Tibial artery (tissue), 4 donors: ENCODE results near the gene TMED10.

Source experiments
- DNase-seq, 2 donors: peaks; one replicate each; pipeline ENCODE4 v3.0.0-alpha.2; 2019
- H3K27ac ChIP-seq, 2 donors: fragments of 200-600 bp; sonication (generic) in 1 of 2; 1 replicate in 1 of 2; 2 replicates in 1 of 2; pipeline ENCODE4 v1.5.1; 2018 to 2019; ENCODE audit warnings: mild to moderate bottlenecking in 1 of 2
- H3K27me3 ChIP-seq, 2 donors: fragments of 200-600 bp; sonication (generic) in 1 of 2; one replicate each; pipeline versions ENCODE4 v1.5.1 to v1.6.0; 2016 to 2019
- H3K36me3 ChIP-seq, 3 donors: fragments of 200-600 bp; sonication (generic) in 2 of 3; one replicate each; pipeline ENCODE4 v1.5.1; 2016 to 2019; ENCODE audit warnings: mild to moderate bottlenecking in 2 of 3
- H3K4me1 ChIP-seq, 4 donors: fragments of 200-600 bp; sonication (generic) in 2 of 4; 1 replicate in 3 of 4; 2 replicates in 1 of 4; pipeline ENCODE4 v1.5.1; 2016 to 2019
- H3K4me3 ChIP-seq, 2 donors: fragments of 200-600 bp; sonication (generic) in 1 of 2; 1 replicate in 1 of 2; 2 replicates in 1 of 2; pipeline ENCODE4 v1.5.1; 2018 to 2019; ENCODE audit warnings: mild to moderate bottlenecking in 2 of 2
- H3K9me3 ChIP-seq, 3 donors: fragments of 200-600 bp; sonication (generic) in 1 of 3; one replicate each; pipeline ENCODE4 v1.5.1; 2016 to 2019
- intact Hi-C: fragments of 100-400 bp; cut with DNase I; formaldehyde crosslinking; loops from one replicate; pipeline ENCODE4 v1.15.0; 2023; ENCODE audit warnings: low total_unique reads
- TF ChIP-seq, protein P1 (sequence below), 2 experiments: fragments of 200-600 bp in 1 of 2; fragments of 450-650 bp in 1 of 2; IDR thresholded peaks; one replicate each; pipeline ENCODE4 v1.5.1; 2017 to 2019; ENCODE audit warnings: antibody characterized with exemption in 2 of 2, mild to moderate bottlenecking in 1 of 2, moderate library complexity in 1 of 2

Gene TMED10

DNA sequence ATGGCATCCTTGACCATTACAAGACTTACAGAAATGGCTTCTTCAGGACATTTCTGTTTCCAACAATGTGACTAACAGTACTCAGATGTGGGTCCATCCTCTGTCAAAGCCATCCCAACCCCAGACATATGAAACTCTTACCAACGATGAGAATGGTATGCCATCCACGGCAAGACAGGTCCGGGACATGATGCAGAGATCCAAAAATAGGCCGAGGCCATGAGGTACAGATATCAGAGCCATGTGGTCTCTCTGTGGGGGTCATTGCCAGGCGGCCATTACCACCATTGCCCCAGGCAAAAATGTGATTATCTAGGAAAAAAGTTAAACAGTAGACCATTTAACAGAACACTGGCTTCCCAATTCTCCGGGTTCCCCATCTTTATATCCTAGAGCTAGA is 79.5 kb downstream of the TMED10 start:
- intact Hi-C loops, result no loop called here
- DNase-seq, result no peak
- no peak overlapping the region for H3K4me3 ChIP-seq
- no peak overlapping the region for H3K27ac ChIP-seq
- H3K4me1 ChIP-seq, result no peaks in the 10 kb centered on the region
- no peaks in the 10 kb centered on the region for H3K27me3 ChIP-seq
- TF ChIP-seq, protein P1, sequence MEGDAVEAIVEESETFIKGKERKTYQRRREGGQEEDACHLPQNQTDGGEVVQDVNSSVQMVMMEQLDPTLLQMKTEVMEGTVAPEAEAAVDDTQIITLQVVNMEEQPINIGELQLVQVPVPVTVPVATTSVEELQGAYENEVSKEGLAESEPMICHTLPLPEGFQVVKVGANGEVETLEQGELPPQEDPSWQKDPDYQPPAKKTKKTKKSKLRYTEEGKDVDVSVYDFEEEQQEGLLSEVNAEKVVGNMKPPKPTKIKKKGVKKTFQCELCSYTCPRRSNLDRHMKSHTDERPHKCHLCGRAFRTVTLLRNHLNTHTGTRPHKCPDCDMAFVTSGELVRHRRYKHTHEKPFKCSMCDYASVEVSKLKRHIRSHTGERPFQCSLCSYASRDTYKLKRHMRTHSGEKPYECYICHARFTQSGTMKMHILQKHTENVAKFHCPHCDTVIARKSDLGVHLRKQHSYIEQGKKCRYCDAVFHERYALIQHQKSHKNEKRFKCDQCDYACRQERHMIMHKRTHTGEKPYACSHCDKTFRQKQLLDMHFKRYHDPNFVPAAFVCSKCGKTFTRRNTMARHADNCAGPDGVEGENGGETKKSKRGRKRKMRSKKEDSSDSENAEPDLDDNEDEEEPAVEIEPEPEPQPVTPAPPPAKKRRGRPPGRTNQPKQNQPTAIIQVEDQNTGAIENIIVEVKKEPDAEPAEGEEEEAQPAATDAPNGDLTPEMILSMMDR (IDR thresholded peaks at IDR 0.05), result no peak
- peaks cover 78 to 100% (median 95%) of the 10 kb centered on the region in 3 donors for H3K36me3 ChIP-seq
- H3K9me3 ChIP-seq, result no peaks in the 10 kb centered on the region

DNA sequence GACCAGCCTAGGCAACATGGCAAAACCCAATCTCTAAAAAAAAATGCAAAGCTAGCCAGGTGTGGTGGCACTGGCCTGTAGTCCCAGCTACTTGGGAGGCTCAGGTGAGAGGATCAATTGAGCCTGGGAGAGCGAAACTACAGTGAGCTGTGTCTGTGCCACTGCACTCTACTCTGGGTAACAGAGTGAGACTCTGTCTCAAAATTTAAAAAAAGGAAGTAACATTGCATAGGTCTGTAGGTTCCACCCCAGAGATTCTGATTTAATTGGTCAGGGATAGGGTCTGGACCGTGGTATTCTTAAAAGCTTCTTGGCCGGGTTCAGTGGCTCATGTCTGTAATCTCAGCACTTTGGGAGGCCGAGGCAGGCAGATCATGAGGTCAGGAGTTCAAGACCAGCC is 80.7 kb downstream of the TMED10 start:
- TF ChIP-seq, protein P1 (IDR thresholded peaks at IDR 0.05), result no peak
- Histone ChIP-seq H3K9me3 (no peaks in the 10 kb centered on the region), H3K4me3 (no peak overlapping the region), H3K27ac (no peak overlapping the region), H3K4me1 (no peaks in the 10 kb centered on the region), H3K27me3 (no peaks in the 10 kb centered on the region), H3K36me3 (peaks cover 74 to 100% (median 94%) of the 10 kb centered on the region in 3 donors)
- intact Hi-C loops, result no loop called here
- no peak for DNase-seq

DNA sequence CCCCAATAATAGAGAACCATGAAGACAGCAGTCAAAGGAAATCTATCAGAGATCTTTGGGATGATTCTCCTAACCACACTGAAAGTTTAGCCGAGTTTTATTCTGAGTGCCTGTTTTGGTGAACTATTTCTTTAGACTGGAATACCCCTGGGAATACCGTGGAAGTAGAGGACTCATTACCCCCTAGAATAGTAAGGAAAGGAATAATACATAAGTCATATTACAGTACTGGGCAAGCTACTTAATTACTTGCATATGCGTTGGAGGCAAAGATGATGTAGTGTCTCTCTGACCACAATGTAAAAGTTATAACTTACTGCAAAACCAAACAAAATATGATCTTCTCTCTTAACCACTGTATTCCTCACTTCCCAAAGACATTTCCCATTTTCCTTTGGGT is 81.5 kb downstream of the TMED10 start:
- no peak overlapping the region for H3K27ac ChIP-seq
- peaks cover 73 to 100% (median 91%) of the 10 kb centered on the region in 3 donors for H3K36me3 ChIP-seq
- TF ChIP-seq, protein P1 (IDR thresholded peaks at IDR 0.05), result no peak
- DNase-seq, result no peak
- no peak overlapping the region for H3K4me3 ChIP-seq
- no peaks in the 10 kb centered on the region for H3K27me3 ChIP-seq
- intact Hi-C loops, result no loop called here
- no peaks in the 10 kb centered on the region for H3K4me1 ChIP-seq
- no peaks in the 10 kb centered on the region for H3K9me3 ChIP-seq

DNA sequence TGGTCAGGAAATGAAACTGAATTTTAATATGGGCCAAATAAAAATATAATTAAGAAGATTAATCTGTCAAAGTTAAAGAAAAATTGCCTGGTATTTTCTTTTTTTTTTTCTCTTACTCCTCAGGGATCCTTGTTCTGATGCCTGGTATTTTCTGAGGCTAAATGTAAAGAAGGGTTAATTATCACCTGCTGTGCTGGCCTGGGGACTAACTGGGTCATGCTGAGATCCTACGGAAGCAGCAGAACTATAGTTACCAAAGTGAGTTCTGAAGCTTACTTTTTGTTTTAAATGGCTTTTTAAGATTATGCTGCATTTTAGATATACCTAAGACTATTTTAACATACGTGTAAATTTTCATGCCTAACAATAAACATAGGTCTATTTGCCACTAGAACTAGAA is 83.7 kb downstream of the TMED10 start:
- H3K9me3 ChIP-seq, result no peaks in the 10 kb centered on the region
- DNase-seq, result no peak
- H3K4me1 ChIP-seq, result no peaks in the 10 kb centered on the region
- peaks cover 64 to 100% (median 77%) of the 10 kb centered on the region in 3 donors for H3K36me3 ChIP-seq
- no peak overlapping the region for H3K27ac ChIP-seq
- TF ChIP-seq, protein P1 (IDR thresholded peaks at IDR 0.05), result no peak
- intact Hi-C loops, result no loop called here
- H3K4me3 ChIP-seq, result no peak overlapping the region
- H3K27me3 ChIP-seq, result no peaks in the 10 kb centered on the region

DNA sequence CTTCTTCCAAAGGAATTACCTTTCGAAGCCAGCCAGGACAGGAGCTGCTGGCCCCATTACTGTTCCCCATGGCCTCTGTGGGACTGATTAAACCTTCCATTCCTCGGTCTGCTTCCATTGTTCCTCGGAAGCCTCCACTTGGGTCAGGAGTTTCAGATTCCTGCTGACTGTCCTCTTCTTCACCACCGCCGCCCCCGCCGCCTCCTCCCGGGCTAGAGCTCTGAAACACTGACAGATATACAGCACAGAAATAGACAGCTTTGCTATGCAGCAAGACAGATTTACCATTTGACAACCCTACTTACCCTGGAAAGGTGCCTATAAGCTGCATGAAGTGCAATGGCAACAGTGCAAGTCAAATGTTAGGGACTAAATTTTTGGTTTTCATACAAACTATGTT is 85.2 kb downstream of the TMED10 start:
- Histone ChIP-seq H3K36me3 (peaks cover 66 to 100% (median 77%) of the 10 kb centered on the region in 3 donors), H3K9me3 (no peaks in the 10 kb centered on the region), H3K4me1 (no peaks in the 10 kb centered on the region), H3K27ac (no peak overlapping the region), H3K27me3 (no peaks in the 10 kb centered on the region), H3K4me3 (no peak overlapping the region)
- TF ChIP-seq, protein P1 (IDR thresholded peaks at IDR 0.05), result no peak
- intact Hi-C loops, result no loop called here
- DNase-seq, result no peak

DNA sequence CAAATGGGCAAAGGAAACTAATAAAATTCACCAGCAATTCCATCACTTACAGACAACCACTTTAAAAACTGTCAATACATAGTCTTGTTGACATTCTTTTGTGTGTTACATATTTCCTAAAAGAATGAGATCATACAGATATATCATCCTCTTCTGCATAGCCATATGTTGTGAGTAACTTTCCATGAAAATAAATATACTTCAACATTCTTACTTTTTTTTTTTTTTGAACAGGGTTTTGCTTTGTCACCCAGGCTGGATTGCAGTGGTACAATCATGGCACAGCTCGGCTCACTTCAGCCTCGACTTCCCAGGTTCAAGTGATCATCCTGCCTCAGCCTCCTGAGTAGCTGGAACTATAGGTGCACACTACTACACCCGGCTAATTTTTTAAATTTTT is 86.1 kb downstream of the TMED10 start:
- H3K4me3 ChIP-seq, result no peak overlapping the region
- no peaks in the 10 kb centered on the region for H3K27me3 ChIP-seq
- H3K9me3 ChIP-seq, result no peaks in the 10 kb centered on the region
- H3K27ac ChIP-seq, result no peak overlapping the region
- no peak for DNase-seq
- TF ChIP-seq, protein P1 (IDR thresholded peaks at IDR 0.05), result no peak
- intact Hi-C loops, result no loop called here
- H3K36me3 ChIP-seq, result peaks cover 66 to 100% (median 77%) of the 10 kb centered on the region in 3 donors
- no peaks in the 10 kb centered on the region for H3K4me1 ChIP-seq
